Lung (tissue), 12 donors: ENCODE measurements around the gene UST. TPM values are rescaled to one million over a fixed set of nuclear protein-coding genes. Genes with fewer than 3 reads are reported as not detected.

Source experiments
- ATAC-seq: fragments of 200-7000 bp; cut with Tn5 transposase; one replicate; pipeline ENCODE4 v1.9.1; 2020; ENCODE audit warnings: moderate number of reproducible peaks; ENCODE audit not compliant: insufficient read depth, low FRiP score
- DNase-seq, 3 donors: peaks; one replicate each; pipeline ENCODE4 v3.0.0-alpha.2; 2013 to 2017
- H3K27ac ChIP-seq, 2 donors: one replicate each; pipeline ENCODE4 v1.5.1; 2013; ENCODE audit warnings: mild to moderate bottlenecking in 2 of 2, moderate library complexity in 2 of 2, control low read depth in 1 of 2, inconsistent platforms in 1 of 2, low read depth in 1 of 2, low read length in 1 of 2
- H3K27me3 ChIP-seq, 3 donors: one replicate each; pipeline ENCODE4 v1.5.1; 2013; ENCODE audit warnings: low read length in 2 of 3; ENCODE audit not compliant: control insufficient read depth in 3 of 3, insufficient read depth in 3 of 3
- H3K36me3 ChIP-seq, 4 donors: one replicate each; pipeline ENCODE4 v1.5.1; 2013; ENCODE audit warnings: low read length in 4 of 4, mild to moderate bottlenecking in 1 of 4, moderate library complexity in 1 of 4; ENCODE audit not compliant: control insufficient read depth in 4 of 4, insufficient read depth in 4 of 4
- H3K4me1 ChIP-seq, 5 donors: one replicate each; pipeline ENCODE4 v1.5.1; 2013; ENCODE audit warnings: low read length in 5 of 5, mild to moderate bottlenecking in 2 of 5, moderate library complexity in 1 of 5; ENCODE audit not compliant: control insufficient read depth in 5 of 5, insufficient read depth in 5 of 5
- H3K4me3 ChIP-seq: one replicate; pipeline ENCODE4 v1.5.1; 2013; ENCODE audit warnings: mild to moderate bottlenecking, control low read depth, moderate library complexity
- H3K9ac ChIP-seq, 2 donors: one replicate each; pipeline ENCODE4 v1.5.1; 2013; ENCODE audit warnings: low read length in 2 of 2, control low read depth in 1 of 2; ENCODE audit not compliant: insufficient read depth in 1 of 2
- H3K9me3 ChIP-seq, 4 donors: one replicate each; pipeline ENCODE4 v1.5.1; 2013; ENCODE audit warnings: low read length in 3 of 4, mild to moderate bottlenecking in 1 of 4, moderate library complexity in 1 of 4; ENCODE audit not compliant: control insufficient read depth in 4 of 4, insufficient read depth in 3 of 4
- WGBS, 2 donors: extraction: QIAGEN DNeasy Blood & Tissue Kit; methylation state at CpG; one replicate each; pipeline ENCODE4 v1.1.7; 2013; 5-methylcytosine and 5-hydroxymethylcytosine counted together
- polyA plus RNA-seq, 2 donors: library from polyadenylated mRNA; stranded (reverse); fragments of 200-250 nt; gene quantifications; one replicate each; pipeline ENCODE4 v1.2.1, GENCODE V29; 2013
- total RNA-seq, 2 donors: library from RNA; depleted of rRNA in 1 of 2; stranded (reverse); fragments of >200 nt in 1 of 2; gene quantifications; one replicate each; pipeline ENCODE4 v1.2.1, GENCODE V29; 2014 to 2021
- TF ChIP-seq, protein P1 (sequence below): IDR thresholded peaks from 2 replicates; pipeline ENCODE4 v1.5.1; 2012; ENCODE audit warnings: mild to moderate bottlenecking; ENCODE audit errors: control extremely low read depth, extremely low read depth
- donor health status: control.
- donor health status: control.
- donor health status: Bipolar disorder and iron deficiency.
- donor health status: healthy.
- donor health status: DM: yes; HTN: yes; CAD: no.

Gene UST
- total and polyA plus RNA-seq, 4 donors: 4.5 to 24.0 (median 7.1) TPM

DNA sequence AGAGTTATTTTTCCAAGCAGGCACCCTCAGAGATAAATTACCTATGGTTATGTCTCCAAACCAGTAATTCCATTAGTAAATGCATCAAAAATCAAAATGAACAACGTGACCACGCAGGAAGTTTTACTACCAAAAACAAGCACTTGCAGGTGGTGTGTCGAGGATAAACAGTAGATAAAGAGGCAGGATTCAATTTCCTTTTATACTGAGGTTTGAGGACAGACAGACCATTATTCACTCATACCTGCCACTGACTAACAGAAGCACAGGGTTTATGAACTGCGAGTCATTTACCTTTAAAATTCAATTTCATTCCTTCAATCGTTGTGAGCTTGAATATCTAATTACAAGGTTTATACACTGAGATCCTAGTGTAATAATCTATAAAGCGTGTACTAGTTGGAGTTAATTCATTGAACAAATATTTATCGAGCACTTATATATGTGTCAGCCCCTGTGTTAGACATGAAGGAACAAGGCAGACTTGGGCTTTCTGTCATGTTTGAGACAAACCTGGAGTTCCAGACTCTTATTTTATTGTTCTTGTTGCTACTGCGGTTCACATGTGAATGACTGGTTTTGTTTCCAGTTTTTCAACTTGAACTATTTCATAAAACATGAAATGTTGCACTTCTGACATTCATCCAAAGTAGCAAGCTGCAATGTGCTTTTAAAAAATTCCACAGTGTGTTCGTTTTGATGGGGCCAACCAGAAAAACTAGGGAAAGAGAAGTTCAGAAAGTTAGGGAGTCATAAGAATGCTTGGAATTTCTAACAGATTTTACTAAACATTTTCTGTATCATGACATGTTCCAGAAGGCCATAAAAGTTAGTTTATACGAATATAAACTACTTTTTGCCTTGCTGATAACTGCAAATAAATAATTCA, 205.6 kb downstream of the UST start:
- Histone ChIP-seq H3K9me3 (no peaks in the 10 kb centered on the region), H3K27ac (no peak overlapping the region), H3K27me3 (no peaks in the 10 kb centered on the region), H3K9ac (no peak overlapping the region), H3K36me3 (no peaks in the 10 kb centered on the region), H3K4me3 (no peak overlapping the region), H3K4me1 (peaks cover 0 to 33% (median 4%) of the 10 kb centered on the region in 5 donors)
- TF ChIP-seq, protein P1, sequence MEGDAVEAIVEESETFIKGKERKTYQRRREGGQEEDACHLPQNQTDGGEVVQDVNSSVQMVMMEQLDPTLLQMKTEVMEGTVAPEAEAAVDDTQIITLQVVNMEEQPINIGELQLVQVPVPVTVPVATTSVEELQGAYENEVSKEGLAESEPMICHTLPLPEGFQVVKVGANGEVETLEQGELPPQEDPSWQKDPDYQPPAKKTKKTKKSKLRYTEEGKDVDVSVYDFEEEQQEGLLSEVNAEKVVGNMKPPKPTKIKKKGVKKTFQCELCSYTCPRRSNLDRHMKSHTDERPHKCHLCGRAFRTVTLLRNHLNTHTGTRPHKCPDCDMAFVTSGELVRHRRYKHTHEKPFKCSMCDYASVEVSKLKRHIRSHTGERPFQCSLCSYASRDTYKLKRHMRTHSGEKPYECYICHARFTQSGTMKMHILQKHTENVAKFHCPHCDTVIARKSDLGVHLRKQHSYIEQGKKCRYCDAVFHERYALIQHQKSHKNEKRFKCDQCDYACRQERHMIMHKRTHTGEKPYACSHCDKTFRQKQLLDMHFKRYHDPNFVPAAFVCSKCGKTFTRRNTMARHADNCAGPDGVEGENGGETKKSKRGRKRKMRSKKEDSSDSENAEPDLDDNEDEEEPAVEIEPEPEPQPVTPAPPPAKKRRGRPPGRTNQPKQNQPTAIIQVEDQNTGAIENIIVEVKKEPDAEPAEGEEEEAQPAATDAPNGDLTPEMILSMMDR: no peak
- ATAC-seq (no peak), DNase-seq (peak in 2 of 3 donors; percentile 84 to 87)
- WGBS, 2 donors: 53 to 61% methylated on average over 10 of the region's 10 CpGs

DNA sequence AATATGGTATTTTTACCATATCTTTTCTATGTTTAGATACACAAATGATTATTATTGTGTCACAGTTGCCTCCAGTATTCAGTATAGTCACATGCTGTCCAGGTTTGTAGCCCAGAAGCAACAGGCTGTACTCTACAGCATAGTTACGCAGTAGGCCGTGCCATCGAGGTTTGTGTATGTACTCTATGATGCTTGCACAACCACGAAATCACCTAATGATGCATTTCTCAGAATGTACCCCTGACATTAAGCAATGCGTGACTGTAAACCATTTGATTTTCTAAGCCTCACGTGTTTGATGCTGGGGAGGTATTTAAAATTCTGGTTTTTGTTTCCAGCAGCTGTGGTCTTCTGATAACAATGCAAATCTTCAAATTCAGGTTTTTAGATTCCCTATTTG, 207.6 kb downstream of the UST start:
- WGBS, 2 donors: 89 to 92% methylated on average over 6 of the region's 6 CpGs
- Histone ChIP-seq H3K36me3 (no peaks in the 10 kb centered on the region), H3K9ac (no peak overlapping the region), H3K27ac (no peak overlapping the region), H3K4me1 (peaks cover 0 to 49% (median 8%) of the 10 kb centered on the region in 5 donors), H3K4me3 (no peak overlapping the region), H3K9me3 (no peaks in the 10 kb centered on the region), H3K27me3 (peaks cover 0 to 3% (median 0%) of the 10 kb centered on the region in 3 donors)
- ATAC-seq: no peak
- TF ChIP-seq, protein P1: no peak
- DNase-seq: no peak

DNA sequence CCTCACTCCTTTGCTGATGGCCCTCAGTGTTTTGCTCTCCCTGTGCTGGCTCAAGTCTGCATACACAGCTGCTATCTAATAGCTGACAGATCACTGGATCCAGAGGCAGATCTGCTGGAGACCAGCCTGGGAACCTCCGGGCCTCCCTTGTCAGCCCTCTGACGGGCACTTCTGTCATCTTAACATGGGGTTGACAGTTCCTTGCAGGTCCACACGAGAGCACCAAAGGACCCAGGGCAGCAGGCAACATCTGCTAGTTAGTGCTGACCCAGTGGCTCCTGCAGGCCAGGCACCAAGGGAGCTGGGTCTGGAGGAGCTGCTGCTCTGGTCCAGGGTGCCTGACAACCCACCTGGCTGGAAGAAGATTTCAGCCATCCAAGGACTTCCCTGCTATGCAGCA, 208.1 kb downstream of the UST start:
- 67 to 80% methylated on average over 3 of the region's 3 CpGs for WGBS, 2 donors
- TF ChIP-seq, protein P1: no peak
- ATAC-seq: no peak
- DNase-seq: peak in 1 of 3 donors; percentile 25
- Histone ChIP-seq H3K4me3 (no peak overlapping the region), H3K4me1 (peaks cover 0 to 51% (median 8%) of the 10 kb centered on the region in 5 donors), H3K27ac (no peak overlapping the region), H3K9me3 (no peaks in the 10 kb centered on the region), H3K9ac (no peak overlapping the region), H3K27me3 (peaks cover 0 to 3% (median 0%) of the 10 kb centered on the region in 3 donors), H3K36me3 (no peaks in the 10 kb centered on the region)
